GM21515 (cell line): ENCODE results near the gene FUT4.
"Not testable (repeated sequence)": the region's sequence is repeated elsewhere in the genome, so short reads cannot be mapped to it uniquely, and the experiment has no call there.

Source experiments
- ATAC-seq: cut with Tn5 transposase; IDR thresholded peaks from one replicate; pipeline ENCODE4 v1.9.1; 2021; ENCODE audit not compliant: unreplicated experiment

Gene FUT4, protein sequence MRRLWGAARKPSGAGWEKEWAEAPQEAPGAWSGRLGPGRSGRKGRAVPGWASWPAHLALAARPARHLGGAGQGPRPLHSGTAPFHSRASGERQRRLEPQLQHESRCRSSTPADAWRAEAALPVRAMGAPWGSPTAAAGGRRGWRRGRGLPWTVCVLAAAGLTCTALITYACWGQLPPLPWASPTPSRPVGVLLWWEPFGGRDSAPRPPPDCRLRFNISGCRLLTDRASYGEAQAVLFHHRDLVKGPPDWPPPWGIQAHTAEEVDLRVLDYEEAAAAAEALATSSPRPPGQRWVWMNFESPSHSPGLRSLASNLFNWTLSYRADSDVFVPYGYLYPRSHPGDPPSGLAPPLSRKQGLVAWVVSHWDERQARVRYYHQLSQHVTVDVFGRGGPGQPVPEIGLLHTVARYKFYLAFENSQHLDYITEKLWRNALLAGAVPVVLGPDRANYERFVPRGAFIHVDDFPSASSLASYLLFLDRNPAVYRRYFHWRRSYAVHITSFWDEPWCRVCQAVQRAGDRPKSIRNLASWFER

DNA sequence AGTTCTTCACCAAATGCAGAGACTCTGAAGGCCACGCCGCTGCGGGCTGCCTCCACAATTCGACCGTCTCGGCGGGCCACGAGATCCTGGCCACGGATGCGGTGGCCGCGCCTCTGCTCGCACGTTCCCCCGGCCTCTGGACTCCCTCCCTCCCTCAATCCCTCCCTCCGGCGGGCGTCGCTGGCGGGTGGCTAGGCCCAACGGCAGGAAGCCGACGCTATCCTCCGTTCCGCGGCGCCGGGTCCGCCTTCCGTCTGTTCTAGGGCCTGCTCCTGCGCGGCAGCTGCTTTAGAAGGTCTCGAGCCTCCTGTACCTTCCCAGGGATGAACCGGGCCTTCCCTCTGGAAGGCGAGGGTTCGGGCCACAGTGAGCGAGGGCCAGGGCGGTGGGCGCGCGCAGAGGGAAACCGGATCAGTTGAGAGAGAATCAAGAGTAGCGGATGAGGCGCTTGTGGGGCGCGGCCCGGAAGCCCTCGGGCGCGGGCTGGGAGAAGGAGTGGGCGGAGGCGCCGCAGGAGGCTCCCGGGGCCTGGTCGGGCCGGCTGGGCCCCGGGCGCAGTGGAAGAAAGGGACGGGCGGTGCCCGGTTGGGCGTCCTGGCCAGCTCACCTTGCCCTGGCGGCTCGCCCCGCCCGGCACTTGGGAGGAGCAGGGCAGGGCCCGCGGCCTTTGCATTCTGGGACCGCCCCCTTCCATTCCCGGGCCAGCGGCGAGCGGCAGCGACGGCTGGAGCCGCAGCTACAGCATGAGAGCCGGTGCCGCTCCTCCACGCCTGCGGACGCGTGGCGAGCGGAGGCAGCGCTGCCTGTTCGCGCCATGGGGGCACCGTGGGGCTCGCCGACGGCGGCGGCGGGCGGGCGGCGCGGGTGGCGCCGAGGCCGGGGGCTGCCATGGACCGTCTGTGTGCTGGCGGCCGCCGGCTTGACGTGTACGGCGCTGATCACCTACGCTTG is at the start of gene FUT4:
FUT4 (plus strand) TSS at position 227 of the 951 bp plus-strand sequence; CDS start at position 440, 213 bp downstream.
- ATAC-seq = peak; percentile 88

DNA sequence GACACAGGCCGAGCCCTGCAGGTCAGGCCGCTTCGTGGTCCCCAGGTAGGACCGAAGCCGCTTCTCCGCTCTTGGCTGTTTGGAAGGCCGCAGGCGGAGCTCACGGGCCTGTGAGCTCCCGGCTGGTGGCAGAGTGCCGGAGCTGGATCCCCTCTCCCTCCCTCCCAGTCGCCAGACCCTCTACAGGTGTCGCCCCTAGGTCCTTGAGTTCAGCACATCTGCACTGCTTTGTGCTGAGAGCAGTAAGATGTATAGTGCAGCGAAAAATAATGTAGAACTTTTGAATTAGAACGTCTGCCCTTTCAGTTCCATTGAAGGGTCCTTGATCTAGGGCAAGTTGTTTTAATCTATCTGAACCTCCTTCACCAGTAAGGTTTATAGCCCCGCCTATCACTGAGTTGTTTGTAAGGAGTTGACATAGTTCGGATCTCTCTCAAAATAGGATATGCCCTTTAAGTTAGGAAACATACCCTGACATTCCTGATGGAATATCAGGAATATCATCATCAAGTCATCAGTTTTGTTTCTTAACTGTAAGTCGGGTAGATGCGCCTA is 49.5 kb upstream of the FUT4 start:
- peak; percentile 59 for ATAC-seq

DNA sequence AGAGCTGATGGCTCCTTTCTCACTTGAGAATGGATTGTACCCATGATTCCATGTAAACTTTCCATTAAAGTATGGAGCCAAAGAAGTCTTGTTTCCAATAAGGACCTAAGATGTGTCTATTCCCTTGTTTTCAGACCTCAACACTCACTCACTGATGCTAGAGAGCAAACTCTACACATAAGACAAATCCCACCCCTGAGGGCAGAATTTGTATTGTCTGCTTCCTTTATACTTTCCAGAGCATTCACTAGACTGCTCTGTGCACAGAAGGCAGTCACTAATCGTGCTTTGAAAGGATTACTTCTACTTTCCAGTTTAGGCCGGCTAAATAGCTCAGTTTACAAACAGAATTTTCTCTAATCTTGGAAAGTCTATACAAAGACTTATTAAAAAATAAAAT is 43.5 kb upstream of the FUT4 start:
- ATAC-seq = no peak

DNA sequence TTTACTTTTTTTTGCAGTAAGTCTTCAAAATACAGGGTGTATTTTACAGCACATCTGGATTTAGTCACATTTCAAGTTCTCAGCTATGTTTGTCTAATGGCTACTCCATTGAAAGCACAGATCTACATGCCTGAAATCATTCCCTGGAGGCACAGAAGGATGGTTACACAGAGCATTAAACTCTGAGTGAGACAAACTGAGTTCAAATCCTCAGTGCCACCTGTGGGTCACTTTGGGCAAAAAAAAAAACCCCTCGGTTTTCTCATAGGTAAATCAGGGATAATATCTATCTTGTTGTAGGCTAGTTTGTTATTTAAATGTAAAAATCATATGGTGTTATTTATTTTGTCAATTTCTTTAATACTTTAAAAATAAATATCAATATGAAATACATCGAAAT is 42.2 kb upstream of the FUT4 start:
- ATAC-seq = no peak

DNA sequence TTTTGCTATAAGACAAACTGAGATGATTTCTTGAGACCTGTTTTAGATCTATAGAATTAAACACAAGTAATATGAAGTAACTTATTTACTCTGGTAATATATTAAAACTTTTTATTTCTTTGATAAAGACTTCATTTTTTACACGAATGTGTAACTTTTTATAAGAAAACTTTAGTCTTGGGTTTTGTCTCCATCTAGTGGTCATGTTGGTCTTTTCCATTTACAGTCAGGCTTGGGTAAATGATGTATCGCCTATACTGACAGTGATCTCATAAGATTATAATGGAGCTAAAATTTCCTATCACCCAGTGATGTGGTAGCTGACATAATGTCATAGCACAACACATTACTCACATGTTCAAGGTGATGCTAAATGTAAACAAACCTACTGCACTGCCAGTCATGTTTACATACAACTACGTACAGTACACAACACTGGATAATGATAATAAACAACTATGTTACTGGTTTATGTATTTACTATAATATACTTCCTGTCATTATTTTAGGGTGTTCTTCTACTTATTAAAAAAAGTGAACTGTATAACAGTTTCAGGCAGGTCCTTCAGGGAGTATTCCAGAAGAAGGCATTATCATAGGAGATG is 38.9 kb upstream of the FUT4 start:
- no peak for ATAC-seq

DNA sequence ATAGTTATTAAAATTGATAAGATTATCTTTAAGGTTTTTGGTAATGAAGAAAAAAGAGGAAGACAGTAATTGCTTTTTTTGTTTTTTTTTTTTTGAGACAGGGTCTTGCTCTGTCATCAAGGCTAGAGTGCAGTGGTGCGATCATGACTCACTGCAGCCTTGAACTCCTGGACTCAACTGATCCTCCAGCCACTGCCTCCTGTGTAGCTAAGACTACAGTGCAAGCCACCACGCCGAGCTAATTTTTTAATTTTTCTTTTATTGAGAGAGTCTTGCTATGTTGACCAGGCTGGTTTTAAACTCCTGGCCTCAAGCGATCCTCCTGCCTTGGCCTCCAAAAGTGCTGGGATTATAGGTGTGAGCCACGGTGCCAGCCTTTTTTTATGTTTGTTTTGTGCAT is 37.2 kb upstream of the FUT4 start:
- not testable (repeated sequence) for ATAC-seq

DNA sequence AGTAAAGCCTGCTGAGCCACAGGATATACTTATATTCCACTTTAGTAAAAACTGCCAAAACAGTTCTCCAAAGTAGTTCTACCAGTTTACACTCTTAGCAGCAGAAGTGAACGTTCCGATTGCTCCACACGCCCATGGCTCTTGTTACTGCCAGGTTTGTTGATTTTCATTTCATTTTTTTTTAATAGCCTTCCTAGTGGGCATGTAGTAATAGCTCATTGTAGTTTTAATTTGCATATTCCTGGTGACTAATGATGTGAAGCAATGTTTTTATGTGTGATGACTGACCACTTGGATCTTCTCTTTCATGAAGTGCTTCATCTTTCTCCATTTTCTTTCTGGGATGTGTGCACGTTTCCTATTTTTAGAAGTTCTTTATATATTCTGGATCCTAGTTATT is 36.2 kb upstream of the FUT4 start:
- ATAC-seq = no peak

DNA sequence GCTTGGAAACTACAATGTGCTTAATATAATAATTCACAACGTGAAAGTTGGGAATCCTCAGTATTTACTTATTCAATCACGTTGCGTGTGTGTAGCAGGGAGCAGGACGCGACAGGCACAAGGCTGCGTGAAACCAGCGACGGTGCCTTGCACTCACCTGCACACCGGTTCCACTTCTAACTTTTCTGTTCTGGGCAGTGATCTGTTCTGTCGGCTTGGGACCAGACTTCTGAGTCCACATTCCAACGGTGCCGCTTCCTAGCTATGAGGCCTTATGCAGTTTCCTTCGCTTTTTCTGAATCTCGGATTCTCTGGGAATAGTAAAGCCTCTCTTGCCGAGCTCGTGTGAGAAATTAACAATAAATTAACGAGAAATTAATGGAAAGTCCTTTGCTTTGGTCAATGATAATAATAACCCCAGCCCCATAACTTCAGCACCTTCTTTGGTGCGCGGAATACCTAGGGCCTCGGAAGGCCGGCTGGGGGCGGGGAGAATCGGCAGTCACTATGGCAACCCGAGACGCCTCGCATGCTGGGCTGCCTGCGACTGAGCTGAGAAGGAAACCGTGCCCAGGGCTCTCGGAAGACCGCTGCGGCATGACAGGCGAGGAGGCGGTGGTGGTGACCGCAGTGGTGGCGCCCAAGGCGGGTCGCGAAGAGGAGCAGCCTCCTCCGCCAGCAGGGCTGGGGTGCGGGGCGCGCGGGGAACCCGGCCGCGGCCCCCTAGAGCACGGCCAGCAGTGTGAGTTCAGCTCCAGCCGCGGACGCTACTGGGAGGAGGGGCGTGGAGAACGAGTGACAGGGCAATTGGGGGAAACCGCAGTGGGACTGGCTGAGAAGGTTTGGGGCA is 31.6 kb upstream of the FUT4 start, which contains the start of gene C11orf97:
C11orf97 (plus strand) TSS at position 530 of the 850 bp plus-strand sequence; CDS start at position 598, 68 bp downstream.
- no peak for ATAC-seq

DNA sequence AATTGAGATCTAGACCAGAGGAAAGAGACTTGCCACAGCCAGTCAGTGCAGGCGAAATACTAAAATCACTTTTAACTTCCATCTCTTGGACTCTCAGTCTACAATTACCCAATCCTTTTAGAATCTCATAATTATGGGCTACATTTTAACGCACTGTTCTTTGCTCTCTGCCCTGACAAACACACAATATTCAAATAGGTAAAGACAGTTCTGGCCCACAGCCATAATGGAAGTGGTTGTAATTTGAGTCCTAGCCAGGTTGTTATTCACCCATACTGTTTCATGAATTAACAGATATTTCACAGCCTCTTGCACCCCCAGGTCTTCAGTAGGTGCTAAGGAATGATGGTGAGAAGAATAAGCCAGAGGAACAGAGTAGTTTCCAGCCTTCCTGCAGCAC is 30.6 kb upstream of the FUT4 start:
- no peak for ATAC-seq

DNA sequence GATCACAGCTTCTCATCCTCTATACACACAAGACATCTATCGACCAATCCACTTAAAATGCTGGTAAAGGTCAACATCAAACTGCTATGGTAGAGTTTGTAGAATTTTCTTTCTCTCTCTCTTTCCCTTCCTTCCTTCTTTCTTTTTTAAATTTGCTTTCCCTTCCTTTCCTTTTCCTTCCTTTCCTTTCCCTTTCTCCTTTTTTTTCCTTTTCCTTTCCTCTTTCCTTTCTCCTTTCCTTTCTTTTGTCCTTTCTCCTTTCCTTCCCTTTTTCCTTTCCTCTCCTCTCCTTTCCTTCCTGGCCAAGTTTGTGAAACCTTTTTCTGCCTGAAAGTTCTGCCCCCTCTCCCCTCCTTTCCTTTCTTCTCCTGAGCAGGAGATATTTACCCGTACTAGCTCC is 28.3 kb upstream of the FUT4 start:
- ATAC-seq = no peak

DNA sequence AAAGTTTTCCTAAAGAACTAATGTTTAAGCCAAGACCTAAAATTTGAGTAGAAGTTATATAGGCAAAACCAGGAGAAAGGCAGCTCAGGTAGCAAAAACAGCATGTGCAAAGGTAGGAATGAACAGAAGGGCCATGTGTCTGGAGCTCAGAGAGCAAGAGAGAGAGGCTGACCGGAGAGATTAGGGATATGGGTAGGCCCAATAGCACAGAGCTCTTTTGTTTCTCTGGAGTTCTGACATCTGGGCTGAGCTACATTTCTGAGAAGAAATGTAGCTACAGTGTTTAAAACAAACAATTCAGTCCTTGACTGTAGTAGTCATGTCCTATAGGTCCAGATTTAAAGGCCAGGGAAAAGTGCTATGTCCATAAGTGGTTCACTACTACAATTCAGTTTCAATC is 27.0 kb upstream of the FUT4 start:
- ATAC-seq = no peak

DNA sequence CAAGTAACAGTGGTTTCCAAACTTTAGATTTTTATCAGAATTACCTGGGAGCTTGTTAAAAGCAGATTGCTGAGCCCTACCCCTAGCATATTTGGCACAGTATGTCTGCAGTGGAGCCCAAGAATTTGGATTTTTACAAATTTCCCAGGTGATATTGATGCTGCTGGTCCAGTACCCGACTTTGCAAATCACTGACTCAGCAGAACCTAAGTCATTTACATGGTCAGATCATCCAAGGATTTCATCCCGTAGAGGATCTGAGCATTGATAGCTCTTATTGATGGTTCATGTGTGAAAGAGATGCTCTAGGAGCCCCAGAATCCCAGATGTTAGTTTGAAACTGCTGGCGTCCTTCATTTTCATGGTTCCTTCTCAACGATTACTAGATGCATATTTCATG is 25.4 kb upstream of the FUT4 start:
- no peak for ATAC-seq

DNA sequence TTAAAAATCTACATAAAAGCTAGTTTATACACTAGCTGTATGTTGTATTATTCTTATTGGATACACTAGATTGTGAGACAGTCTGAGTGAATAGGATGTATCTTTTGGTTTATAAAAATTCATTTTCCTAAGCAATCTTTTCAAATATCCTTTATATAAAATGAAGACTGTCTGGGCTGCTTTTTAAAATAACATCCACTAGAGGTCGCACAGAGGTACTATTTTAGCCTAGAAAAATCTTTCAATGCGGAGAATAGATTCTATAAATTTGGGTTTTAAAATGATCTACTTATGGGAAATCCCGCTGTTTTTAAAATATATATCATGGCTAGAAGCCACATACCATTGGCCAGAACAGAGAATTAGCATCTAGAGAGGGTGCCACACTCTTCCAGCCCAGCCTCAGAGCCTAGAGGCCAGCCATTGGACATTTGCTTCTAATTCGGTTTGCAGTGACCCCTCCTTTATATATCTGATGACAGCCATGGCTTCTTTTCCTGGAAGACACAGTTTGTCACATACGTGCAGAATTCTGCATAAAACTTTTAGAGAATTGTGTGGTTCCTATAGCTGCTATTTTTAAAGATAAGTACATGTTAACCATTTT is 24.1 kb upstream of the FUT4 start:
- no peak for ATAC-seq

DNA sequence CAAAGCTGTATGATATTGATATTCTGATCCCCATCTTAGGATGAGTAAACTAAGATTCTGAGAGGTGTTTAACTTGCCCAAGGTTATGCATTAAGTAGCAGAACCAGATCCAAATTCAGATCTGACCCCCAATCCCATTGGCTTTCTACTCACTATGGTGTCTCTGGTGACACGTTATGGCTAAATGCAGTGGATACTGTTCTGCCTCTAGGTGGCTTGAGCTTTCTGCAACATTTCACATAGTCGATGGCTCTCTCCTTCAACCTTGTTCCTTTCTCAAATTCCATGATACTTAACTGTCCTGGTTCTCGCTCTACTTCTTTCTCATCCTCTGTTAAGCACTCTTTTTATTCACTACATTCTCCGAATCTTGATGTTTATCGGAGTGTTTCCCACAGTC is 22.0 kb upstream of the FUT4 start:
- ATAC-seq = no peak

DNA sequence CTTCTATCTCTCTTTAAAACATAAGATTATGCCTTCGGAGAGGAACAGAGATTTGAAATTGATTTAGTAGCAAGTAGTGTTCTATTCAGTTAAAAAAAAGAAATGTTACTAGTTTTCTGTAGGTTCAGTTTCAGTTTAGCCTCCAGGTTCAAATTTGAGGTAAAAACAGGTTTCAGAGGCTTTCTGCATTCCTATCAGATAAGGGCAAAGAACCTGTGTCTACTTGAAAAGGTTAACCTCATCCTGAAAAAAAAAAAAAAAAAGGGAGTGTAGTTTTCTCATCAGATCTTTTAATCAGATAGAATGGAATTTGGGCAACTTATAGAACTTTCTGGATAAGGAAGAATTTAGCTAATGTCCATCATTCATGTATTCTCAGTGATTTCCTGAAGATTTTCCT is 19.4 kb upstream of the FUT4 start:
- ATAC-seq = no peak

DNA sequence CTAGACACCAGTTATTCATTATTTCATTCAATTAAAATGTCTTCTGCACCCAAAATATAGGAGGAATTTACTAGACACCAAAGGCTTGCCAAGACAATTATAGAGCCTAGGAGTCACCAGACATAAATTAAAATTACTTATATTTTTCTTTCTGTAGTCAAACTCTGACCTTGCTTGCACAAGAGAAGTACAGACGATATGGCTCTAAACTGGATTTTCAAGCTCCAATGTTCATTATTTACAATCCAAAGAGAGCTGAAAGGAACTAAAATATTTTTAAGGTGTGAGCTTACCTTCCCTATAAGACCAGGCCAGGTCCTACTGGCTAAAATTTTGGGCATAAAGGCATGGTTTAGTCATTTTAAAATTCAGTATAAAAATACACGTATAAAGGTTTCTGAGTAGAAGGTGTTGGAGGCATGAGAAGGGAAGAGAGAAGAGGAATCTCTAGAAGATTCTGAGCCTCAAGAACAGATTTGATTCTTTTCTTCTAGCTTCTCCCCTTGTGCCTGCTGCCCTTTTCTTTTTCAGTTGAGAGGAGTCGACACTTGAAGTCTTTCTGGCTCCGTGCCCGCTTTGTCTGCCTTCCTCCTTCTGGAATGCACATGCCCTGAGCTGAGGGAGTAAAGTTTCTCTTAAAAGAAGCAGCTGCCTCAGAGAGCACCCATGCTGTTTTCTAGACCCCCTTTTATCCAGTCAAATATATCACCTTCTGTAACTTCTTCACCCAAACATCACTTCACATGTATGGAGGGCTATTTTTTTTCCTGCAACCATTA is 18.0 kb upstream of the FUT4 start:
- no peak for ATAC-seq

DNA sequence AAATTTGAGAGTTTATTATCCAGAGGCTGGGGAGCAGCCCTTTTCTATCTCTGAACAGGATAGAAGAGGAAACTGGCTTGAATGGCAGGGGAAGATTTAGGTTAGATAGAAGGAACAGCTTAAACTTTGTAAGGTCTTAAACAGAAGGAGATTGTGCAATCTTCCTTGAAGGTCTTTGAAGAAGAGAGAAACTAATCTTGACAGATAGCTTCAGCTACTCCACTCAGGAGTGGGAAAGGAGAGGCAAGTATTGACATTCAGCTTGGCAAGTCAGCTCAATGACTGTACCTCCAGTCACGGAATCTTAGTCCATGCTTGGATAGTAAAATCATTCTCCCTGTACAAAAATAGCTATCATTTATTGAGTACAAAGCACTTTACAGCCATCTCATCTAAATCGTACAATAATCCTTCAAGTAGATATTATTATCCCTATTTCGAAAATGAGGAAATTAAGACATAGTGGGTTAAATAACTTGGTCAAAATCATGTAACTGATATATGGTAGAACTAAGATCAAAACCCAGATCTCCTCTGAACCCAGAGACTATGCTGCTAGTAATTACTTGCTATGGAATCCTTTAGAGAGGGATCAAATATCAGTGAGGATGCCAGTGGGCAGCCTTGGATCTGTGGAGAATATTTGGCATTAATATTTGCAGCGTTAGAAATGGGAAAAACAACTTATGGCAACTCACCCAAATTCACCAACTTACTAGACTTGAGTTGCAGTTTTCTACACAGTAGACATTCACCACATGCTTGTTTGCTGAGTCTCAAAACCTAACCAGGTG is 16.9 kb upstream of the FUT4 start:
- ATAC-seq = no peak

DNA sequence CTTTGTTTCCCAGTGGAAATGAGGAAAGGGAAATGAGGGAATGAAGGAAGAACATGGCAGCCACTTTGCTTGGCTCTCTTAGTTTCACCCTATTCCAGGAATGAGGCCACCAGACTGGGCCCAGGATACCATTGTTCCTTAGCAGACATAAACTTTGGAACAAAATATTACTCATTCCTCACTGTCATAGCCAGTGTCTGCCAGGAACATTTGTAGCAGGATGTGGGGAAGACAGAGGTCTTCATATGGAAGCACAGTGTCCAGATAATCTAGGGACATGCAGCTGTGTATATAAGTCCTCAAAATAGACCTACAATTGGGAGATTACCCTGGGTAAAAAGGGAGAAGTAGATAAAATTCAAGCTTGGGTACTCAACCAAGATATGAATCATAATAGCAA is 15.2 kb upstream of the FUT4 start:
- ATAC-seq = no peak
